Mucosa of stomach (tissue), 1 donor: ENCODE results near the gene IGF2BP3.
"Not testable (repeated sequence)": the region's sequence is repeated elsewhere in the genome, so short reads cannot be mapped to it uniquely, and the experiment has no call there.

Experiments used
- H3K27me3 ChIP-seq: one replicate; pipeline ENCODE4 v1.7.0; 2013; ENCODE audit warnings: mild to moderate bottlenecking, low read length; ENCODE audit not compliant: control insufficient read depth, insufficient read depth
- H3K36me3 ChIP-seq: one replicate; pipeline ENCODE4 v1.7.0; 2013; ENCODE audit warnings: low read length; ENCODE audit not compliant: control insufficient read depth, insufficient read depth
- H3K4me1 ChIP-seq: one replicate; pipeline ENCODE4 v1.7.0; 2013; ENCODE audit warnings: mild to moderate bottlenecking, low read length; ENCODE audit not compliant: control insufficient read depth, insufficient read depth
- H3K4me3 ChIP-seq: one replicate; pipeline ENCODE4 v1.7.0; 2013; ENCODE audit warnings: low read length
- H3K9ac ChIP-seq: one replicate; pipeline ENCODE4 v1.7.0; 2013; ENCODE audit warnings: mild to moderate bottlenecking, low read length, moderate library complexity
- H3K9me3 ChIP-seq: one replicate; pipeline ENCODE4 v1.7.0; 2013; ENCODE audit warnings: mild to moderate bottlenecking, low read length, moderate library complexity; ENCODE audit not compliant: control insufficient read depth
- donor health status: Pancreatic carcinoma.

The IGF2BP3 gene

GRCh38 chr7:23470330-23471105 lies at the start of gene IGF2BP3:
TSS of gene IGF2BP3 (minus strand) at chr7:23470491. CDS start at chr7:23470110, 381 bp downstream.
- Histone ChIP-seq H3K9me3 (no peaks in the 10 kb centered on the region), H3K27me3 (peaks cover 94% of the 10 kb centered on the region), H3K4me3 (no peak within 1 kb of the TSS), H3K36me3 (no peaks in the 10 kb centered on the region), H3K9ac (no peak within 1 kb of the TSS), H3K4me1 (peaks cover 60% of the 10 kb centered on the region)

DNA sequence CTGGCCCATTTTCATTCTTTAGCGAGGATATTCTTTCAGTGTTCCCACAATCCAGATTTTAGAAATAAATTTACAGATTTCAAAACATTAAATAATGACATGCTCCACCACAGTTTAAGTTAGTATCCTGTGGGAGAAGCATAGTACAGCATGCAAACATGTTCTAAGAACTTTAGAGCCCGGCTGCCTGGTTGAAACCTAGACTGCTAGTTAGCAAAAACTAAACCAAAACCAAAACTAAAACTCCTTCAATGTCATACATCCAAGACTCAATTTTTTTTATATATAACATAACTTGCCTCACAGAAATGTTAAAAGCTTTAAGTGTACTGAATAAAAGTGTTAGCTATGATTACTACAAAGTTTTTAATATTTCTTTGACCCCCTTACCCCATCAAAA lies 44.5 kb upstream of the IGF2BP3 start:
- no peak overlapping the region for H3K9ac ChIP-seq
- no peaks in the 10 kb centered on the region for H3K4me1 ChIP-seq
- no peak overlapping the region for H3K4me3 ChIP-seq
- H3K36me3 ChIP-seq, result no peaks in the 10 kb centered on the region
- H3K27me3 ChIP-seq, result no peaks in the 10 kb centered on the region
- no peaks in the 10 kb centered on the region for H3K9me3 ChIP-seq

DNA sequence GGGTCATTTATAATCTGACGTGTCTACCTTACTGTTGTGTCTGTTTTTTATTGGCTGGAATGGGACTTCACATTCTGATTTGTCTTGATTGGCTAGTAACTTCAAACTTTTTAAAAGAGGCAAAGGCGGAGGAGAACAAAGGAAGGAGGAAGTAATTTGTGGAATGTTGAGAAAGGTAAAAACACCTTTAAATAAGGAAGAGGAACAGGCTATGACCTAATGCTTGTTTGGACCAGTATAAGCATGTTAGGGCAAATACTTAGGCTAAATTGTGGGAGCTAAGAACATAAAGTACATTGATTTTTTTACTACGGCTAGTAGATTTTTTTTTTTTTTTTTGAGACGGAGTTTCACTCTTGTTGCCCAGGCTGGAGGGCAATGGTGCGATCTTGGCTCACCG lies 43.5 kb upstream of the IGF2BP3 start:
- H3K9me3 ChIP-seq, H3K27me3 ChIP-seq, H3K9ac ChIP-seq, H3K4me1 ChIP-seq, H3K4me3 ChIP-seq, H3K36me3 ChIP-seq: not testable (repeated sequence)

GRCh38 chr7:23494009-23494408 lies 23.7 kb upstream of the IGF2BP3 start:
- H3K4me1 ChIP-seq, result peaks cover 3% of the 10 kb centered on the region
- H3K4me3 ChIP-seq, result no peak overlapping the region
- H3K27me3 ChIP-seq, result no peaks in the 10 kb centered on the region

GRCh38 chr7:23491502-23491901 lies 21.2 kb upstream of the IGF2BP3 start:
- Histone ChIP-seq H3K4me3 (no peak overlapping the region), H3K9me3 (no peaks in the 10 kb centered on the region), H3K4me1 (no peaks in the 10 kb centered on the region), H3K9ac (no peak overlapping the region), H3K27me3 (no peaks in the 10 kb centered on the region), H3K36me3 (no peaks in the 10 kb centered on the region)

More at GRCh38 chr7:23494009-23494408, 23.7 kb upstream of the IGF2BP3 start:
- Histone ChIP-seq H3K36me3 (no peaks in the 10 kb centered on the region), H3K9me3 (no peaks in the 10 kb centered on the region), H3K9ac (no peak overlapping the region)

GRCh38 chr7:23490357-23491135 lies 20.3 kb upstream of the IGF2BP3 start:
- no peaks in the 10 kb centered on the region for H3K4me1 ChIP-seq
- H3K4me3 ChIP-seq, result no peak overlapping the region
- no peaks in the 10 kb centered on the region for H3K9me3 ChIP-seq
- peak overlapping the region; percentile 55 for H3K9ac ChIP-seq
- no peaks in the 10 kb centered on the region for H3K27me3 ChIP-seq
- H3K36me3 ChIP-seq, result no peaks in the 10 kb centered on the region

- H3K36me3 ChIP-seq, H3K27me3 ChIP-seq, H3K4me1 ChIP-seq, H3K9me3 ChIP-seq, H3K4me3 ChIP-seq, H3K9ac ChIP-seq: not testable (repeated sequence)
Observed at GRCh38 chr7:23488714-23489113, 18.4 kb upstream of the IGF2BP3 start.

DNA sequence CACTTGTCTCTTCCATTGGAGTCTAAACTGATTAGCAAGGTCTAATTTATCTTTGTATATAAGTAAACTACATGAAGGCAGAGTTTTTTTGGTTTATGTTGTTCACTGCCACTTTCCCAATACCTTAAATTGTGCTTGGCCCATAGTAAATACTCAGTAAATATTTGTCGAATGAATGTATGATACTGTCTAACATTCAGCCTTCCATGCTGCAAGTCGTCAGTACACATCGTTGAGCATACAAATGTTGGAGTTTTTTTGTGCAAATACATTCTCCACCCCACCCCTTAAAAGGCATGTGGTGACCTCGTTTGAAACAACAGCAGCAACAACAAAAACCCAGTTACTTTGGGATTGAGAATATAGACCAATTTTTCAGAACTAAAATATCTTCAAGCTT lies 17.4 kb upstream of the IGF2BP3 start:
- Histone ChIP-seq H3K9me3 (no peaks in the 10 kb centered on the region), H3K27me3 (no peaks in the 10 kb centered on the region), H3K9ac (no peak overlapping the region), H3K36me3 (no peaks in the 10 kb centered on the region), H3K4me3 (no peak overlapping the region), H3K4me1 (no peaks in the 10 kb centered on the region)

DNA sequence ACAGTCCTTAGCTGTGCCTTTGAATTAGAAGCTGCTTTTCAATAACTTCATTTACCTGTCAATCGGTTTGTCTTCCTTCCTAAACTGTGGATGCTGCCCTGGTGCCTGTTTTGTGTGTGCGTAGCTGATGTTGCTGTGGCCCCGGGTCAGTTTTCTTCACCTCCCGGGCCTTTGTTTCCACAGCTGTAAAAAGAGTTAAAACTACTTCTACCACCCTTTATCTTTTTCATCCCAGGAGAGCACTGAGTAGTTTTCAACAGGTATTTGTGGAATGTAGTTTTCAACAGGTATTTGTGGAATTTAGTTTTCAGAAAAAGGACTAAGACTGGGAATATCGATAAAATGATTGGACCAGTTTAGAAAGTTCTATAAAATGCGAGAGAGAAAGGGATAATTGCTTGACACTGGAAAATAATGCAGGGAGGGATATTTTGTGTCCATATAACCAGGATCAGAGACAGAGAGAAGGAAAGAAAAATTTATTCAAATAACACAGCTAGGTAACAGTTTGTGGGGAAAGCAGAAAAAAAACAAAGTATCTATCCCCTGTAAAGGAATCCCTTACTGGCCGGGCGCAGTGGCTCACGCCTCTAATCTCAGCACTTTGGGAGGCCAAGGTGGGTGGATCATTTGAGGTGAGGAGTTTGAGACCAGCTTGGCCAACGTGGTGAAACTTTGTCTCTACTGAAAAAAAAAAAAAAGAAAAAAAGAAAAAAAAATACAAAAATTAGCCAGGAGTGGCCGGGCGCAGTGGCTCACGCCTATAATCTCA lies 15.9 kb upstream of the IGF2BP3 start:
- Histone ChIP-seq H3K9ac (no peak overlapping the region), H3K27me3 (no peaks in the 10 kb centered on the region), H3K4me3 (no peak overlapping the region), H3K4me1 (no peaks in the 10 kb centered on the region), H3K9me3 (no peaks in the 10 kb centered on the region), H3K36me3 (no peaks in the 10 kb centered on the region)

DNA sequence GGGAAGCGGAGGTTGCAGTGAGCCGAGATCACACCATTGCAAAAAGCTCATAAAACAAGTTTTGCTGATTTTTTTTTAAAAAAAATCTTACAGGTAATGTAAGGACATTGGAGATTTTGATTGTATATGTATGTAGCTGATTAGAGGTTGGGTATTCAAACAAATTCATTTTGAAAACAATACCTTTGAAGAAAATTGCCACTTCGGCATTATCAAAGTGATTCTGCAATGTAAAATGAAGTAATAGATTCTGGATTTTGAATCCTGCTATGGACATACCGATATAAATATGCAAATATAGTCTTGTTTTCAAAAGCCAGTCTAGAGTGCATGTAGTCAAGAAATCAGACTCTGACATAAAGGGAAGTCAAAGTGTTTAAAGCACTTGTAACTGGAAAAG lies 12.4 kb upstream of the IGF2BP3 start:
- H3K27me3 ChIP-seq, result peaks cover 12% of the 10 kb centered on the region
- H3K4me3 ChIP-seq, result no peak overlapping the region
- H3K4me1 ChIP-seq, result no peaks in the 10 kb centered on the region

DNA sequence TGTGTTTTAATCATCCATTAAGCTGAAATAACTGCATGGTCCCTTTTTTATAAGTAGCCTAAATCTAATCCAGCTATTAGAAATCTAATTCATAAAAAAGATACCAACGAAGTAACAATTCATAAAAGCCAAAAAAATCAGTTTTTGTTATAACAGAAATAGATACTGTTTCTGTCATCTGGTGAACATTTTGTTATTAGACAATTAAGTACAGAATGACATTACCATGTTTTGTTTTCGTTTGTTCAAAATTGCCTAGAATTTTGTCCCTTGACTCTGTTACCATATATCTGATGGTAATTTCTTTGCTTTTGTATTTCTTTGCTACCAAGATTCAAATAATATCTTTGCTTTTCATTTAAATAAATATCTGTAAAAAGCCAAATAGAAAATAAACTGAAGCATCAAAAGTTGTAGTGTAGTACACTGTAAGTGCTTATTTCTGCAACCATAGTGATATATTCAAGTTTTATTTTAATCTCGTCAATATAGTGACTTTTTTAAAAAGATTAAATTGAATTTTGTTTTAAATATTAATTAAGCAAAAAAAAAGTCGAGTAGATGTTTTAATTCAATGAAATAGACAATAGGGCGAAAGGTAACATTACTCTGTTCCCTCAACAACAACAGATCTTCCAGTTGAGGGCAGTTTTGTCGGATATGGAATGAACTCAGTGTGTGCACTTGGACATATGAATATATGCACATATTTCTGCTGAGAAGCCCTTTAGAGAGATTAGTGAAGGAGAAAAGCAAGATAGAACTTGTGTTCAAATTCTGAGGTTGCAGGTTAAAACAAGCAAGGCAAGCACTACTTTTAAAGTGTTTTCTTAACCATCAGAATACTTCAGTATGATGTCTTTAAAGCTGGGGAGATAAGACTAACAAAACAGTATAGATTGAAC lies 7.9 kb upstream of the IGF2BP3 start:
- Histone ChIP-seq H3K9me3 (no peaks in the 10 kb centered on the region), H3K4me1 (peaks cover 16% of the 10 kb centered on the region), H3K9ac (no peak overlapping the region), H3K36me3 (no peaks in the 10 kb centered on the region), H3K4me3 (no peak overlapping the region), H3K27me3 (peaks cover 52% of the 10 kb centered on the region)

More for the DNA sequence above, 12.4 kb upstream of the IGF2BP3 start:
- H3K36me3 ChIP-seq, result no peaks in the 10 kb centered on the region
- no peak overlapping the region for H3K9ac ChIP-seq
- no peaks in the 10 kb centered on the region for H3K9me3 ChIP-seq
